HepG2 (cell line): ENCODE measurements around the gene C13orf42. TPM values are rescaled to one million over a fixed set of nuclear protein-coding genes. Genes with fewer than 3 reads are reported as not detected.
A peak's percentile ranks its signal among the peaks of the same experiment; 100 is the strongest.

Experiments
- ATAC-seq: fragments of 200-7000 bp; cut with Tn5 transposase; 3 replicates; pipeline ENCODE4 v1.9.1; 2020; ENCODE audit warnings: mild to moderate bottlenecking, moderate library complexity
- BruUV-seq: library from RNA; stranded (reverse); fragments of 400-500 nt; replicated peaks from 2 replicates; lab custom pipeline; 2021; lab: Mats Ljungman, UMichigan
- CTCF ChIA-PET: fragments of 300-600 bp; formaldehyde crosslinking; extraction: SDS; loops from one replicate; lab custom pipeline; 2021; ENCODE audit warnings: low total read pairs, inconsistent platforms, low intra/inter-chr PET ratio; lab: Yijun Ruan, JAX
- POLR2A ChIA-PET: fragments of 350-600 bp; sonication (Branson Sonifier 250); formaldehyde crosslinking; loops from one replicate; lab custom pipeline; 2020; ENCODE audit warnings: antibody characterized with exemption, inconsistent platforms; lab: Yijun Ruan, JAX
- DNase-seq: peaks from one replicate; pipeline ENCODE4 v3.0.0-alpha.2; 2015; ENCODE audit warnings: low spot score
- FAIRE-seq: peaks from 3 replicates; lab custom pipeline; 2011; peaks lifted over from hg19 to GRCh38; lab: Jason Lieb, UNC
- H2AFZ ChIP-seq: one replicate; pipeline ENCODE4 v1.6.1; 2011; ENCODE audit warnings: low read length, inconsistent platforms
- H3K27ac ChIP-seq: fragments of 300-600 bp; 3 replicates; pipeline ENCODE4 v1.8.0; 2011; ENCODE audit warnings: mixed run types, mild to moderate bottlenecking, mixed read lengths, low read length, inconsistent platforms; ENCODE audit not compliant: insufficient read depth; ENCODE audit errors: extremely low read length
- H3K27me3 ChIP-seq, 2 experiments: fragments of 200-600 bp in 1 of 2; 2 replicates in 1 of 2; 3 replicates in 1 of 2; pipeline versions ENCODE4 v1.6.0 to v1.8.0; 2011; ENCODE audit warnings: low read length in 2 of 2, mild to moderate bottlenecking in 2 of 2, moderate library complexity in 2 of 2, inconsistent platforms in 1 of 2; ENCODE audit not compliant: insufficient read depth in 2 of 2, control insufficient read depth in 1 of 2
- H3K36me3 ChIP-seq, 2 experiments: fragments of 200-600 bp in 1 of 2; replicated peaks in 1 of 2; 2 replicates in 1 of 2; 3 replicates in 1 of 2; pipeline versions ENCODE4 v1.5.1 to v1.8.0; 2011; ENCODE audit warnings: low read length in 2 of 2, inconsistent platforms in 1 of 2; ENCODE audit not compliant: insufficient read depth in 2 of 2, control insufficient read depth in 1 of 2
- H3K4me1 ChIP-seq: 2 replicates; pipeline ENCODE4 v1.5.1; 2012; ENCODE audit warnings: low read length, inconsistent platforms; ENCODE audit not compliant: insufficient read depth
- H3K4me2 ChIP-seq: 2 replicates; pipeline ENCODE4 v1.6.0; 2011; ENCODE audit warnings: low read depth, low read length, inconsistent platforms
- H3K4me3 ChIP-seq, 3 experiments: fragments of 200-600 bp in 1 of 3; sonication (generic), shearing (Covaris generic) in 1 of 3; replicated peaks in 1 of 3; 2 replicates each; pipeline ENCODE4 v1.5.1; 2011 to 2016; ENCODE audit warnings: low read length in 3 of 3, inconsistent platforms in 2 of 3, low read depth in 2 of 3, mild to moderate bottlenecking in 2 of 3, control low read depth in 1 of 3, mixed read lengths in 1 of 3; ENCODE audit not compliant: insufficient read depth in 1 of 3
- H3K79me2 ChIP-seq: one replicate; pipeline ENCODE4 v1.6.1; 2011; ENCODE audit warnings: low read length, inconsistent platforms; ENCODE audit not compliant: insufficient read depth
- H3K9ac ChIP-seq: 2 replicates; pipeline ENCODE4 v1.6.0; 2011; ENCODE audit warnings: mild to moderate bottlenecking, low read depth, low read length, inconsistent platforms; ENCODE audit not compliant: insufficient read depth
- H3K9me3 ChIP-seq: 2 replicates; pipeline ENCODE4 v1.5.1; 2012; ENCODE audit warnings: mild to moderate bottlenecking, low read length
- H4K20me1 ChIP-seq: 2 replicates; pipeline ENCODE4 v1.6.0; 2011; ENCODE audit warnings: inconsistent platforms, mild to moderate bottlenecking, low read length, moderate library complexity; ENCODE audit not compliant: insufficient read depth
- ZNF180 ChIP-seq: sonication (generic); formaldehyde crosslinking; IDR thresholded peaks from 2 replicates; pipeline ENCODE4 v1.4.0; 2020; ENCODE audit warnings: low read depth, missing genetic modification reagents, borderline replicate concordance
- ZNF678 ChIP-seq: sonication (generic); formaldehyde crosslinking; IDR thresholded peaks from 2 replicates; pipeline ENCODE4 v1.4.0; 2020; ENCODE audit warnings: mild to moderate bottlenecking, missing genetic modification reagents
- WGBS: methylation state at CpG from one replicate; pipeline ENCODE4 v1.1.6; 2017; ENCODE audit warnings: low lambda C conversion rate; 5-methylcytosine and 5-hydroxymethylcytosine counted together
- in situ Hi-C: cut with HindIII; loops from 2 replicates; pipeline ENCODE4 v1.10.0; 2017; ENCODE audit warnings: low pct_unique_long_range_greater_than_20kb; ENCODE audit not compliant: extremely low pct_ligation_motif_present
- intact Hi-C: fragments of 100-400 bp; cut with micrococcal nuclease; formaldehyde crosslinking; loops from one replicate; pipeline ENCODE4 v1.10.0; 2022; ENCODE audit not compliant: unreplicated experiment
- polyA plus RNA-seq, 8 experiments: library from polyadenylated mRNA; depleted of rRNA in 3 of 8; stranded (reverse) in 7 of 8; unstranded in 1 of 8; fragments of >200 nt; fragmentation: Illumina TruSeq in 4 of 8; extraction: Trizol in 4 of 8; gene quantifications; 2 replicates each; pipeline versions ENCODE4 v1.2.1 to v1.2.3, GENCODE V29; 2011 to 2016; ENCODE audit warnings: low read depth in 4 of 8, missing spikeins in 1 of 8, mixed read lengths in 1 of 8; ENCODE audit not compliant: insufficient read depth in 1 of 8
- total RNA-seq, 5 experiments: library from RNA; depleted of rRNA; stranded (reverse); fragments of >200 nt; fragmentation: Illumina TruSeq; extraction: Trizol; gene quantifications; 2 replicates each; pipeline ENCODE4 v1.2.3, GENCODE V29; 2016; ENCODE audit warnings: low read depth in 1 of 5
- TF ChIP-seq, protein P1 (sequence below): sonication (generic); formaldehyde crosslinking; IDR thresholded peaks from 2 replicates; pipeline ENCODE4 v1.5.0; 2020; ENCODE audit warnings: mild to moderate bottlenecking, missing genetic modification reagents, moderate library complexity
- TF ChIP-seq, protein P2 (sequence below): sonication (generic); formaldehyde crosslinking; IDR thresholded peaks from 2 replicates; pipeline ENCODE4 v1.5.0; 2020; ENCODE audit warnings: missing genetic modification reagents

C13orf42 gene
- total and polyA plus RNA-seq, 2 of the 13 experiments (the other 11 are each of a cell fraction or from before 2014, with no cell fraction given), result not detected

DNA sequence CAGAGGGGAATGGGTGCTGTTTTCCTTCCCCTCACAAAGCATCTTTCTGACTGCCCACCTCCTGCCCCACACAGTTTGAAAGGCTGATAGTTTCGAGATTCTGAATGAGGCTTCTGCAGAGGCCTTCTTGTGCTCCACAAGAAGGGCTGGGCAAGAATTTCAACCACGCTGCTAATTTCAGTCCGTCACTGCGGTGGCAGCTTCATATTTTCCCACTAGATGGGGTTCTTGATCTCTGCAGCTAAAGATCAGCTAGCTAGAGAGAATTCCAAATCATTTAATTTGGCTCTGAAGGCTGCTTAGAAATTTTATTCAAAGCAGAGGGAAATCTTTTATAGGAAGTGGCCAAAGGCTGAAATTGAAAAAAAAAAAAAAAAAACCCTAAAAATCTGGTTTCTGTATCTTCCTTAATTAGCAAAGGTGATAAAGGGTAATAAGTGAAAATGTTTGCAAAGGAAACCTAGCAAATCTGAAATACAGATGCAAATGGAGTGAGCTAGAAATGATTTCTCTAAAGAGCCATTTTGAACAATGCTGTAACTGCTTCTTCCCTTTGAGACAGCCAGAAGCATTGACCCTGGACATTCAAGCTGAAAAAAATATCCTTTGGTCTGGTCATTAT is 38.0 kb upstream of the C13orf42 start (continued):
- TF ChIP-seq, protein P1, sequence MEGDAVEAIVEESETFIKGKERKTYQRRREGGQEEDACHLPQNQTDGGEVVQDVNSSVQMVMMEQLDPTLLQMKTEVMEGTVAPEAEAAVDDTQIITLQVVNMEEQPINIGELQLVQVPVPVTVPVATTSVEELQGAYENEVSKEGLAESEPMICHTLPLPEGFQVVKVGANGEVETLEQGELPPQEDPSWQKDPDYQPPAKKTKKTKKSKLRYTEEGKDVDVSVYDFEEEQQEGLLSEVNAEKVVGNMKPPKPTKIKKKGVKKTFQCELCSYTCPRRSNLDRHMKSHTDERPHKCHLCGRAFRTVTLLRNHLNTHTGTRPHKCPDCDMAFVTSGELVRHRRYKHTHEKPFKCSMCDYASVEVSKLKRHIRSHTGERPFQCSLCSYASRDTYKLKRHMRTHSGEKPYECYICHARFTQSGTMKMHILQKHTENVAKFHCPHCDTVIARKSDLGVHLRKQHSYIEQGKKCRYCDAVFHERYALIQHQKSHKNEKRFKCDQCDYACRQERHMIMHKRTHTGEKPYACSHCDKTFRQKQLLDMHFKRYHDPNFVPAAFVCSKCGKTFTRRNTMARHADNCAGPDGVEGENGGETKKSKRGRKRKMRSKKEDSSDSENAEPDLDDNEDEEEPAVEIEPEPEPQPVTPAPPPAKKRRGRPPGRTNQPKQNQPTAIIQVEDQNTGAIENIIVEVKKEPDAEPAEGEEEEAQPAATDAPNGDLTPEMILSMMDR (CRISPR knock-in tag), result peak; percentile 56

DNA sequence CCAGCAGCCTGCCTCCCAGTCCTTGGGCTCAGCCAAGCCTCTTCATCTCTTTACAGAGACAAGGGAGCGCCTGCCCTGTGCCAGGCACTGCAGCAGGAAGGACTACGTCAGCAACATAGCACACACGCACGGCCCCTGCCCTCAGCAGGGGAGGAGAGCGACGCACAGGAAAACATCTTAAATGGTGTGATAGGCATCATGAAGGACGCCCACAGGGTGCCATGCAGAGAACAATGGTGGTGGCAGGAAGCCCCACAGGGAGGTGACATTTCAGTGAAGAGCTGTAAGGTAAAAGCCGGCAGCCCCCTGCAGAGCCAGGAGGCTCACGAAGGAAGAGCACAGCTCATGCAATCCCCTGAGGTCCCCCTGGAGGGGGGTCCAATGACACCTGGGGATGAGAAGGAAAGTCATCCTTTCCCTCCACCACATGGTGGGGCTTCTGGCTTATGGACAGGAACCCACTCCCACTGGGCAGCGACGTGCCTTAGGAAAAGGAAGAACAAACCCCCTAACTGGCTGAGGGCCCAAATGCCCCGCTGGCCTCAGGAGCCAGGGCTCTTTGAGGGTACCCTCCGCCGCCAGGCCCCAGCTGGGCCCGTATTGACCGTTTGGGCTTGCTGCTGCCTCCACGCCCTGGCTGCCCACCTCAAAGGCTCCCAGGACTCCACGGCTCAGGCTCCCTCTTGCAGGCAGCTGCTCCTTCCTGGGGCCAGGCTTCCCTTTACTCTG is 37.3 kb upstream of the C13orf42 start:
- no TSS peak for BruUV-seq
- Histone ChIP-seq H3K36me3 (no peaks in the 10 kb centered on the region), H3K4me2 (no peak overlapping the region), H4K20me1 (no peaks in the 10 kb centered on the region), H3K9ac (no peak overlapping the region), H3K4me1 (no peaks in the 10 kb centered on the region), H3K9me3 (no peaks in the 10 kb centered on the region), H2AFZ (no peak overlapping the region), H3K27ac (no peak overlapping the region), H3K4me3 (no peak overlapping the region), H3K27me3 (peaks cover 0 to 31% of the 10 kb centered on the region in 2 experiments; a peak in 4 of 5 replicates), H3K79me2 (no peaks in the 10 kb centered on the region)
- ChIA-PET POLR2A (no interaction called here), CTCF (interaction anchor here (1.6 kb wide), 1 partner anchor 137 kb away, joined by 4 read pairs; no protein-coding TSS in a partner anchor)
- TF ChIP-seq ZNF678 (CRISPR knock-in tag) (no peak), ZNF180 (no peak)
- TF ChIP-seq, protein P2, sequence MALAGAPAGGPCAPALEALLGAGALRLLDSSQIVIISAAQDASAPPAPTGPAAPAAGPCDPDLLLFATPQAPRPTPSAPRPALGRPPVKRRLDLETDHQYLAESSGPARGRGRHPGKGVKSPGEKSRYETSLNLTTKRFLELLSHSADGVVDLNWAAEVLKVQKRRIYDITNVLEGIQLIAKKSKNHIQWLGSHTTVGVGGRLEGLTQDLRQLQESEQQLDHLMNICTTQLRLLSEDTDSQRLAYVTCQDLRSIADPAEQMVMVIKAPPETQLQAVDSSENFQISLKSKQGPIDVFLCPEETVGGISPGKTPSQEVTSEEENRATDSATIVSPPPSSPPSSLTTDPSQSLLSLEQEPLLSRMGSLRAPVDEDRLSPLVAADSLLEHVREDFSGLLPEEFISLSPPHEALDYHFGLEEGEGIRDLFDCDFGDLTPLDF, result no peak
- in situ Hi-C loops (no loop called here), intact Hi-C loops (no loop called here)
- WGBS, result 68% methylated on average over 9 of the region's 18 CpGs
- DNase-seq, result no peak
- no peak for FAIRE-seq
- ATAC-seq, result peak; percentile 38
